Mesothelial cell of epicardium (in vitro differentiated cells): ENCODE measurements around the gene SUMF1. TPM values are rescaled to one million over a fixed set of nuclear protein-coding genes. Genes with fewer than 3 reads are reported as not detected.

Experiments used
- DNase-seq, 2 experiments: peaks; one replicate each; pipeline ENCODE4 v3.0.0; 2021; ENCODE audit warnings: low spot score in 2 of 2; ENCODE audit not compliant: unreplicated experiment in 2 of 2
- H3K27ac Mint-ChIP-seq: 2 replicates; pipeline ENCODE4 v1.8.0; 2021; ENCODE audit warnings: mixed read lengths
- H3K27me3 Mint-ChIP-seq: 2 replicates; pipeline ENCODE4 v1.8.0; 2021; ENCODE audit warnings: low read depth, mixed read lengths
- H3K36me3 Mint-ChIP-seq: 2 replicates; pipeline ENCODE4 v1.8.0; 2021; ENCODE audit warnings: mixed read lengths
- H3K4me1 Mint-ChIP-seq: 2 replicates; pipeline ENCODE4 v1.8.0; 2021; ENCODE audit warnings: mixed read lengths
- H3K4me3 Mint-ChIP-seq: 2 replicates; pipeline ENCODE4 v1.8.0; 2021; ENCODE audit warnings: mild to moderate bottlenecking, moderate library complexity, mixed read lengths
- H3K9me3 Mint-ChIP-seq: 2 replicates; pipeline ENCODE4 v1.8.0; 2021; ENCODE audit warnings: mixed read lengths
- CTCF ChIP-seq: fragments of 200-600 bp; sonication (generic); IDR thresholded peaks from one replicate; pipeline ENCODE4 v1.5.0; 2021; ENCODE audit warnings: antibody characterized with exemption; ENCODE audit not compliant: unreplicated experiment
- total RNA-seq: library from RNA; stranded (reverse); gene quantifications from 3 replicates; pipeline ENCODE4 v1.2.1, GENCODE V29; 2021

The SUMF1 gene
- total RNA-seq, 1 donor from 2014 or later: 28.7 TPM

- Mint-ChIP-seq H3K4me3 (no peak overlapping the region), H3K4me1 (no peaks in the 10 kb centered on the region), H3K27me3 (no peaks in the 10 kb centered on the region), H3K27ac (no peak overlapping the region), H3K9me3 (peaks cover 5% of the 10 kb centered on the region), H3K36me3 (peaks cover 18% of the 10 kb centered on the region)
- TF ChIP-seq CTCF: no peak
- no peak for DNase-seq
Observed at GRCh38 chr3:4394567-4394966, 72.5 kb downstream of the SUMF1 start.

- Mint-ChIP-seq H3K4me3 (no peak overlapping the region), H3K36me3 (peaks cover 16% of the 10 kb centered on the region), H3K4me1 (no peaks in the 10 kb centered on the region), H3K27ac (no peak overlapping the region), H3K9me3 (peaks cover 5% of the 10 kb centered on the region), H3K27me3 (no peaks in the 10 kb centered on the region)
- no peak for TF ChIP-seq CTCF
- no peak for DNase-seq
Observed at GRCh38 chr3:4394048-4394447, 73.0 kb downstream of the SUMF1 start.

DNA sequence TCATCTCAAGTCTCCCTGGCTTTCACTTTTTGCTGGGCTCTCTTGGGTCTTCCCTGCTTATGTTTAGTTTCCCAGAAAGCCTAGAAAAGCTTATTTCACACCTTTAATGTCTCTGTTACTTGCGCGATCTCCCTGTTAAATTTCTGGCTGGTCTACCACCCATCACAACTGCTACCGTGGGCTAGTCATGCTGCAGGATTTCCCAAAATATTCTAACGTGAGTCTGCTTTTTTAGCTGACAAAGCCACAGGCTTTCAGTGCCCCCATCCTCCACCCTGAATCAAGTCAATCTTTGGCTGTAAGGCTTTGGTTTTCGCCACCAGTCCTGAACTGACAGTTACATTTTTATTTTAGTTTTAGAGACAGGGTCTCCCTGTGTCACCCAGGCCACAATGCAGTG is 74.1 kb downstream of the SUMF1 start:
- no peak for TF ChIP-seq CTCF
- Mint-ChIP-seq H3K4me1 (no peaks in the 10 kb centered on the region), H3K36me3 (peaks cover 16% of the 10 kb centered on the region), H3K4me3 (no peak overlapping the region), H3K27ac (no peak overlapping the region), H3K9me3 (peaks cover 5% of the 10 kb centered on the region), H3K27me3 (no peaks in the 10 kb centered on the region)
- DNase-seq: no peak

DNA sequence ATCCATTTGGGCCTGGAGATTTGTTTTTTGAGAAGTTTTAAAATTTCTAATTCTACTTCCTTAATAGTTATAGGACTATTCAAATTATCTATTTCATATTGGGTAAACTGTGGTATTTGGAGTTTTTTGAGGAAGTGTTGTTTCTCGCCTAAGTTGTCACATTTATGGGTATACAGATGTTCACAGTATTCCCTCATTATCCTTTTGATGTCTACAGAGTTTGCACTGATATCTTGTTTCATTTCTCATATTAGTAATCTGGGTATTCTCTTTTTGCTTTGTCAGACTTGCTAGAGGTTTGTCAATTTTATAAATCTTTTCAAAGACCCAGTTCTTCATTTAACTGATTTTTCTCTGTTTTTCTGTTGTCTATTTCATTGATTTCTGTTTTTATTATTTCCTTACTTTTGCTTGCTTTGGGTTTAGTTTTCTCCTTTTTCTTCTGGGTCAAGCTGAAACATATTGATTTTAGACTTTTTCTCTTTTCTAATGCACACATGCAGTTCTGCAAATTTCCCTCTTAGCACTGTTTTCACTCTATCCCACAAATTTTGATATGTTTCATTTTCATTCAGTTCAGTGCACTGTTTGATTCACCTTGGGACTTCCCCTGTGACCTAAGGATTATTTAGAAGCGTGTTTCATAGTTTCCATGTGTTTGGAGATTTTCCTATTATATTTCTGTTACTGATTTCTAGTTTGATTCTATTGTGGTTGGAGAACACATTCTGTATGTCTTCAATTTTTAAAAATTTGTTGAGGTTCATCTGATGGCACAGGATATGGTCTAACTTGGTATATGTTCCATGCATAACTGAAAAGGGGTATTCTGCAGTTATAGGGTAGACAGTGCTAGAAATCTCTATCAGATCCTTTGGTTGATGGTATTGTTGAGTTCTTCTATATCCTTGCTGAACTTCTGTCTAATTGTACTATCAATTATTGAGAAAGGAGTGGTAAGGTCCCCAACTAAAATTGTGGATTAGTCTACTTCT is 79.6 kb downstream of the SUMF1 start:
- Mint-ChIP-seq H3K36me3 (peaks cover 12% of the 10 kb centered on the region), H3K4me1 (no peaks in the 10 kb centered on the region), H3K27ac (no peak overlapping the region), H3K4me3 (no peak overlapping the region), H3K27me3 (no peaks in the 10 kb centered on the region), H3K9me3 (peaks cover 5% of the 10 kb centered on the region)
- TF ChIP-seq CTCF: no peak
- no peak for DNase-seq

DNA sequence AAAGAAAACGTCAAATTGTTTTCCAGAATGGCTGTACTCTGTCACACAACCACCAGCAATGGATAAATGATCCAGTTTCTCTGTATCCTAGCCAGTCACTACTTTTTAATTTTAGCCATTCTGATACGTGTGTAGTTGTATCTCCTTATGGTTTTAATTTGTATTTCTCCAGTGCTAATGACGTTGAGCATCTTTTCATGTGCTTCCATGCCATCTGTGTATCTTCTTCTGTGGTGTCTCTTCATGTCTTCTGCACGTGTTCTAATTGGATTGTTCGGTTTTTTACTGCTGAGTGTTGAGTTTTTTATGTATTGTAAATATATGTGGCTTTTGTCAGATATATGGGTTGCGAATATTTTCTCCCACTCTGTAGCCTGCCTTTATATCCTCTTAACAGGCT is 81.9 kb downstream of the SUMF1 start:
- Mint-ChIP-seq H3K4me1 (no peaks in the 10 kb centered on the region), H3K4me3 (no peak overlapping the region), H3K27ac (no peak overlapping the region), H3K27me3 (no peaks in the 10 kb centered on the region), H3K36me3 (peaks cover 7% of the 10 kb centered on the region), H3K9me3 (no peaks in the 10 kb centered on the region)
- TF ChIP-seq CTCF: no peak
- DNase-seq: no peak
